GM21619 (cell line): ENCODE measurements around the gene HEATR3.

Experiments used
- ATAC-seq: cut with Tn5 transposase; IDR thresholded peaks from one replicate; pipeline ENCODE4 v1.9.1; 2021; ENCODE audit not compliant: unreplicated experiment

The HEATR3 gene

GRCh38 chr16:50152351-50152806, 86.6 kb downstream of the HEATR3 start:
- peak; percentile 50 for ATAC-seq

DNA sequence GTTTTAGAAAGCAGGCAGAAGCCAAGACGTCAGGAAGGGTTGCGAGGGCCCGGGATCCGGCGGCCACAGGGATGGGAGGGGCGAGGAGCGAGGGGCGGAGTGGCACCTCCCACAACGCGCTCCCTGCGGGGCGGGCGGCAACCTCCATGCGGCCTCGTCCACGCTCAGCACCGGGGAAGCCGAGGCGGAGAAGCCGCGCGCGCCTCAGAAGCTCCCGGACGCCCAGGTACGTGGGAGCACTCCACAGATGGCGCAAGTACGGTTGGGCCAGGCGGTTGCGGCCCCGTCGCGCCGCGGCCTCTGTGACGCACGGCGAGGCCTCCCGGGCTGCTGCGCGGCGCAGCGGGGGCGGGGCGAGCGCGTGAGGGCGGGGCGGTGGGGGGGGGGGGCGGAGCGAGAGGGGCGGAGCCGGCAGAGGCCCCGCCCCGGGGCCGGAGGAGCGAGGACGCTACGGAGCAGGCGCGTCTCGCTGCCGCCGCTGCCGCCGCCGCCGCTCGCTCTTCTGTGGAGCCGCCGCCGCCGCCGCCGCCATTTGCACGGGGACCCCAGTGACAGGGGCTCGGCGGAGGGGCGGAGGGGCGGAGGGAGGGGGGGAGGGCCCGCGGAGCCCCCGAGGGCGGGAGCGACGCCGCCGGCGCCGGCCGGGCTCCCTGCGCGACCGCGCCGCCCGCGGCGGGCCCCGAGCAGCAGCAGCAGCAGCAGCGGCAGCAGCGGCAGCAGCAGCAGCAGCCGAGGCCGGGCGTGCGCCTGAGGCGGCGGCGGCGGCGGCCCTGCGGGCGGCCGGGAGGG, 87.2 kb downstream of the HEATR3 start, which contains the start of gene TENT4B:
TSS of gene TENT4B (plus strand) at position 500 of the 789 bp plus-strand sequence. CDS start 316 bp downstream, outside the sequence.
- ATAC-seq = peak; percentile 73

DNA sequence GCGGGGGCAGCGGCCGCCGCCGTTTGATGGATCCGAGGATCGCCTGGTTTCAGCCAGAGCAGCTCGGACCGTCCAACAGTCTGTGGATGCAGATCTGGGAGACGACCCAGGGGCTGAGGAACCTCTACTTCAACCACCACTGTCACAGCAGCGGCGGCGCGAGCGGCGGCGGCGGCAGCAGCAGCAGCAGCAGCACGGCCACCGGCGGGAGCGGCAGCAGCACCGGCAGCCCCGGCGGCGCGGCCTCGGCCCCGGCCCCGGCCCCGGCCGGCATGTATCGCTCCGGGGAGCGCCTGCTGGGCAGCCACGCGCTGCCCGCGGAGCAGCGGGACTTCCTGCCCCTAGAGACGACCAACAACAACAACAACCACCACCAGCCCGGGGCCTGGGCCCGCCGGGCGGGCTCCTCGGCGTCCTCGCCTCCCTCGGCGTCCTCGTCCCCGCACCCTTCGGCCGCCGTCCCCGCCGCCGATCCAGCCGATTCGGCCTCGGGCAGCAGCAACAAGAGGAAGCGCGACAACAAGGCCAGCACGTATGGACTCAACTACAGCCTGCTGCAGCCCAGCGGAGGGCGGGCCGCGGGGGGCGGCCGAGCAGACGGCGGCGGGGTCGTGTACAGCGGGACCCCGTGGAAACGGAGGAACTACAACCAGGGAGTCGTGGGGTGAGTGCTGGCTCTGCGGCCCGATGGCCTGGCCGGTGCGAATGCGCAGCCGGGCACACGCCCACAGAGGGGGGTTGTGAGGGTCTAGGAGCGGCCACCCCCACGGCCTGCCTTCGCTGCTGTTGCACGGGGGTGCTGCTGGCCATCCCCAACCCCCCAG, 88.0 kb downstream of the HEATR3 start:
- ATAC-seq = peak; percentile 15

DNA sequence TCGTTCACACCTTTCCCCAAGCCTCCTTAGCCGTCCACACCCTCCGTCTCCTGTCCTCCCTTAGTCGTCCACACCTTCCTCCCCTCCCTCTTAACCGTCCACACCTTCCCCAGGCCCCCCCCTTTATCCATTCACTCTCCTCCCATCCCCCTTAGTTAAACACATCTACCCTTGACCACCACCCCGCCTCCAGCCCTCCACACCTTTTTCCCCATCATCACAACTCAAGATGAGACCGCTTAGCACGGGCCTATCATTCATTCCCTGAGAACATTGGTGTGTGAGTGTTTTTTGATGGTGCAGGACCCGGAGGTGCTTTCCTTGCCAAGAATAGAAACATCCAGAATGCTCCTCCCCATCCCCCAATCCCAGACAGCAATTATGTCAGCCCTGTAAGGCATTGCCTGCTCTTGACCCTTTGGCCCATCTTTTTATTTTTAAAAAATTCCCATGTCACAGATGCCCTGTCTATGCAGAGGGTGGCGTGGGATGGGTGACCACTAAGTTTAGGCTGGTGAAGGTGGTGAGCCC, 88.7 kb downstream of the HEATR3 start:
- ATAC-seq = no peak

- no peak for ATAC-seq
Measured at GRCh38 chr16:50155925-50156324, 90.2 kb downstream of the HEATR3 start.
